IPS-20b (cell line): ENCODE measurements around the gene ZNF74.
"Not testable (repeated sequence)": the region's sequence is repeated elsewhere in the genome, so short reads cannot be mapped to it uniquely, and the experiment has no call there.

Experiments
- H3K27ac ChIP-seq: one replicate; pipeline ENCODE4 v1.5.1; 2013; ENCODE audit warnings: low read length
- H3K27me3 ChIP-seq: 2 replicates; pipeline ENCODE4 v1.6.1; 2013; ENCODE audit warnings: mild to moderate bottlenecking, low read length, inconsistent platforms; ENCODE audit not compliant: insufficient read depth
- H3K36me3 ChIP-seq: 2 replicates; pipeline ENCODE4 v1.6.1; 2013; ENCODE audit warnings: low read depth, mild to moderate bottlenecking, inconsistent platforms, low read length, moderate library complexity; ENCODE audit not compliant: insufficient read depth
- H3K4me1 ChIP-seq: 2 replicates; pipeline ENCODE4 v1.6.1; 2013; ENCODE audit warnings: mild to moderate bottlenecking, control low read depth, inconsistent platforms, low read length, moderate library complexity; ENCODE audit not compliant: insufficient read depth
- H3K4me3 ChIP-seq: 2 replicates; pipeline ENCODE4 v1.5.1; 2013; ENCODE audit warnings: mild to moderate bottlenecking, low read length, inconsistent platforms
- H3K9ac ChIP-seq: 2 replicates; pipeline ENCODE4 v1.6.1; 2013; ENCODE audit warnings: low read depth, mild to moderate bottlenecking, inconsistent platforms, low read length, moderate library complexity
- H3K9me3 ChIP-seq: 2 replicates; pipeline ENCODE4 v1.6.1; 2013; ENCODE audit warnings: mild to moderate bottlenecking, low read depth, low read length, inconsistent platforms; ENCODE audit not compliant: insufficient read depth

ZNF74 gene

GRCh38 chr22:20393705-20394476, at the start of gene ZNF74:
ZNF74 (plus strand) TSS chr22:20394151; CDS start chr22:20394629, 478 bp downstream.
- peak within 1 kb of the TSS; percentile 87 for H3K4me3 ChIP-seq
- H3K9me3 ChIP-seq: no peaks in the 10 kb centered on the region
- H3K4me1 ChIP-seq: peaks cover 2% of the 10 kb centered on the region; the same call in 1 of the 2 replicates
- H3K36me3 ChIP-seq: peaks cover 10% of the 10 kb centered on the region
- peak within 1 kb of the TSS; percentile 29 for H3K27ac ChIP-seq
- no peaks in the 10 kb centered on the region; the same call in 1 of the 2 replicates for H3K27me3 ChIP-seq
- peak within 1 kb of the TSS; percentile 89 for H3K9ac ChIP-seq

GRCh38 chr22:20346553-20346952, 47.4 kb upstream of the ZNF74 start:
- H3K9me3 ChIP-seq, H3K9ac ChIP-seq, H3K4me1 ChIP-seq, H3K36me3 ChIP-seq, H3K27me3 ChIP-seq, H3K27ac ChIP-seq, H3K4me3 ChIP-seq: not testable (repeated sequence)

DNA sequence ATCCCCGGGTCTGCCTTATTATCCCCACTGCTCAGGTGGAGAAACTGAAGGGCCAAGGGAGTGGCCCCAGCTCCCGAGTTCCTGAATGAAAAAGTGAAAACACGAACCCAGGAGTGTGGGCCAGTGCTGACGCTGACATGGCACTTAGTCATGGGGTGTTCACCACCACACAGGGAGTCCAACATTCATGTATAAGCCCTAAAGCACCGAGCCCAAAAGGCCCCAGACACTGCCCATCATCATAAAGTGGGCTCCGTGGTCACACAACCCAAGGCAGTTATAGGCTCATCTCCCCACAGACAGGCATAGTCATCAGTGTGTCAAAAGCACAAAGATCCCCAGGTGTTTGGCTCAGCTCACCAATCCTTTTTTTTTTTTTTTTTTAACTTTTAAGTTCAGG, 41.4 kb upstream of the ZNF74 start:
- H3K36me3 ChIP-seq, H3K27me3 ChIP-seq: not testable (repeated sequence)

GRCh38 chr22:20354238-20354975, 39.5 kb upstream of the ZNF74 start:
- Histone ChIP-seq H3K36me3 (no peaks in the 10 kb centered on the region), H3K9ac (no peak overlapping the region), H3K27ac (no peak overlapping the region), H3K4me3 (no peak overlapping the region), H3K27me3 (no peaks in the 10 kb centered on the region), H3K9me3 (no peaks in the 10 kb centered on the region), H3K4me1 (no peaks in the 10 kb centered on the region)

More for the DNA sequence above, 41.4 kb upstream of the ZNF74 start:
- not testable (repeated sequence) for H3K9ac ChIP-seq, H3K4me3 ChIP-seq, H3K4me1 ChIP-seq, H3K9me3 ChIP-seq, H3K27ac ChIP-seq

DNA sequence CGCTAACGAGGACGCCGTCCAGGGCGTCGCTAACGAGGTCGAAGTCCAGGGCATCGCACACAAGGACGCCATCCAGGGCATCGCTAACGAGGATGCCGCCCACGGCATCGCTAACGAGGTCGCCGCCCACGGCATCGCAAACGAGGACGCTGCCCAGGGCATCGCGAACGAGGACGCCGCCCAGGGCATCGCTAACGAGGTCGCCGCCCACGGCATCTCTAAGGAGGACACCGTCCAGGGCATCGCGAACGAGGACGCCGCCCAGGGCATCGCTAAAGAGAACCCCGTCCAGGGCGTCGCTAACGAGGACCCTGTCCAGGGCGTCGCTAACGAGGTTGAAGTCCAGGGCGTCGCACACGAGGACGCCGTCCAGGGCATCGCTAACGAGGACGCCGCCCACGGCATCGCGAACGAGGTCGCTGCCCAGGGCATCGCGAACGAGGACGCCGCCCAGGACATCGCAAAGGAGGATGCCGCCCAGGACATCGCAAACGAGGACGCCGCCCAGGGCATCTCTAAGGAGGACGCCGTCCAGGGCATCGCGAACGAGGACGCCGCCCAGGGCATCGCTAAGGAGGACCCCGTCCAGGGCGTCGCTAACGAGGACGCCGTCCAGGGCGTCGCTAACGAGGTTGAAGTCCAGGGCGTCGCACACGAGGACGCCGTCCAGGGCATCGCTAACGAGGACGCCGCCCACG, 37.9 kb upstream of the ZNF74 start:
- not testable (repeated sequence) for H3K9ac ChIP-seq, H3K9me3 ChIP-seq, H3K4me3 ChIP-seq, H3K36me3 ChIP-seq, H3K4me1 ChIP-seq, H3K27ac ChIP-seq, H3K27me3 ChIP-seq

- H3K4me3 ChIP-seq, H3K36me3 ChIP-seq, H3K27ac ChIP-seq, H3K9me3 ChIP-seq, H3K4me1 ChIP-seq, H3K27me3 ChIP-seq, H3K9ac ChIP-seq: not testable (repeated sequence)
Observed at GRCh38 chr22:20356906-20357305, 37.0 kb upstream of the ZNF74 start.

- not testable (repeated sequence) for H3K36me3 ChIP-seq, H3K4me1 ChIP-seq, H3K9ac ChIP-seq, H3K4me3 ChIP-seq, H3K9me3 ChIP-seq, H3K27ac ChIP-seq, H3K27me3 ChIP-seq
Observed at GRCh38 chr22:20357967-20358366, 36.0 kb upstream of the ZNF74 start.

GRCh38 chr22:20358503-20359239, 35.3 kb upstream of the ZNF74 start:
- H3K36me3 ChIP-seq, H3K27me3 ChIP-seq, H3K4me3 ChIP-seq, H3K9ac ChIP-seq, H3K9me3 ChIP-seq, H3K4me1 ChIP-seq, H3K27ac ChIP-seq: not testable (repeated sequence)

DNA sequence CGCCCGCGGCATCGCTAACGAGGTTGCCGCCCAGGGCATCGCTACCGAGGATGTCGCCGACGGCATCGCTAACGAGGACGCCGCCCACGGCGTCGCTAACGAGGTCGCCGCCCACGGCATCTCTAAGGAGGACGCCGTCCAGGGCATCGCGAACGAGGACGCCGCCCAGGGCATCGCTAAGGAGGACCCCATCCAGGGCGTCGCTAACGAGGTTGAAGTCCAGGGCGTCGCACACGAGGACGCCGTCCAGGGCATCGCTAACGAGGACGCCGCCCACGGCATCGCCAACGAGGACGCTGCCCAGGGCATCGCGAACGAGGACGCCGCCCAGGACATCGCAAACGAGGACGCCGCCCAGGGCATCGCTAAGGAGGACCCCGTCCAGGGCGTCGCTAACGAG, 33.7 kb upstream of the ZNF74 start:
- not testable (repeated sequence) for H3K4me3 ChIP-seq, H3K4me1 ChIP-seq, H3K9ac ChIP-seq, H3K36me3 ChIP-seq, H3K27me3 ChIP-seq, H3K9me3 ChIP-seq, H3K27ac ChIP-seq

DNA sequence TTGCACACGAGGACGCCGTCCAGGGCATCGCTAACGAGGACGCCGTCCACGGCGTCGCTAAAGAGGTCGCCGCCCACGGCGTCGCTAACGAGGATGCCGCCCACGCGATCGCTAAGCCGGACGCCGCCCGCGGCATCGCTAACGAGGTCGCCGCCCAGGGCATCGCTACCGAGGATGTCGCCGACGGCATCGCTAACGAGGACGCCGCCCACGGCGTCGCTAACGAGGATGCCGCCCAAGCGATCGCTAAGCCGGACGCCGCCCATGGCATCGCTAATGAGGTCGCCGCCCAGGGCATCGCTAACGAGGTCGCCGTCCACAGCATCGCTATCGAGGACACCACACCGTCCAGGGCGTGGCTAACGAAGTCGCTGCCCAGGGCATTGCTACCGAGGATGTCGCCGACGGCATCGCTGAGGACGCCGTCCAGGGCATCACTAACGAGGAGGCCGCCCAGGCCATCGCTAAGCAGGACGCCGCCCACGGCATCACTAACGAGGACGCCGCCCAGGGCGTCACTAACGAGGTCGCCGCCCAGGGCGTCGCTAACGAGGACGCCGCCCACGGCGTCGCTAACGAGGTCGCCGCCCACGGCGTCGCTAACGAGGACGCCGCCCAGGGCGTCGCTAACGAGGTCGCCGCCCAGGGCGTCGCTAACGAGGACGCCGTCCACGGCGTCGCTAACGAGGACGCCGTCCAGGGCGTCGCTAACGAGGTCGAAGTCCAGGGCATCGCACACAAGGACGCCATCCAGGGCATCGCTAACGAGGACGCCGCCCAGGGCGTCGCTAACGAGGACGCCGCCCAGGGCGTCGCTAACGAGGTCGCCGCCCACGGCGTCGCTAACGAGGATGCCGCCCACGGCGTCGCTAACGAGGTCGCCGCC, 32.8 kb upstream of the ZNF74 start:
- H3K4me3 ChIP-seq, H3K9ac ChIP-seq, H3K4me1 ChIP-seq, H3K36me3 ChIP-seq, H3K9me3 ChIP-seq, H3K27ac ChIP-seq, H3K27me3 ChIP-seq: not testable (repeated sequence)

DNA sequence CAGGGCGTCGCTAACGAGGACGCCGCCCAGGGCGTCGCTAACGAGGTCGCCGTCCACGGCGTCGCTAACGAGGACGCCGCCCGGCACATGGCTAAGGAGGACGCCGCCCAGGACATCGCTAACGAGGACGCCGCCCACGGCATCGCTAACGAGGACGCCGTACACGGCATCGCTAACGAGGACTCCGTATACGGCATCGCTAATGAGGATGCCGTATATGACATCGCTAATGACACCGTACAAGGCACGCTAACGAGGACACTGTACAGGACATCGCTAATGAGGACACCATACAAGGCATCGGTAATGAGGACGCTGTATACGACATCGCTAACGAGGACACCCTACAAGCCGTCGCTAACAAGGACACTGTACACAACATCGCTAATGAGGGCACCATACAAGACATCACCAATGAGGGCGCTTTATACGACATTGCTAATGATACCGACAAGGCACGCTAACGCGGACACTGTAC, 32.2 kb upstream of the ZNF74 start:
- not testable (repeated sequence) for H3K9me3 ChIP-seq, H3K4me1 ChIP-seq, H3K27me3 ChIP-seq, H3K4me3 ChIP-seq, H3K36me3 ChIP-seq, H3K27ac ChIP-seq, H3K9ac ChIP-seq
